Left ventricle myocardium inferior (tissue), 1 donor: ENCODE measurements around the gene SNX22. TPM values are rescaled to one million over a fixed set of nuclear protein-coding genes. Genes with fewer than 3 reads are reported as not detected.

Experiments
- DNase-seq: peaks from one replicate; pipeline ENCODE4 v3.0.0-alpha.2; 2020
- H3K27ac ChIP-seq: fragments of 200-600 bp; replicated peaks from 2 replicates; pipeline ENCODE4 v1.8.0; 2021
- H3K27me3 ChIP-seq: fragments of 200-600 bp; 2 replicates; pipeline ENCODE4 v1.8.0; 2021; ENCODE audit warnings: low read depth
- H3K36me3 ChIP-seq: fragments of 200-600 bp; 2 replicates; pipeline ENCODE4 v1.8.0; 2021
- H3K4me1 ChIP-seq: fragments of 200-600 bp; 2 replicates; pipeline ENCODE4 v1.8.0; 2021
- H3K4me3 ChIP-seq: fragments of 200-600 bp; 2 replicates; pipeline ENCODE4 v1.8.0; 2021; ENCODE audit warnings: mild to moderate bottlenecking, moderate library complexity
- H3K9me3 ChIP-seq: fragments of 200-600 bp; replicated peaks from 2 replicates; pipeline ENCODE4 v1.8.0; 2021
- CTCF ChIP-seq: fragments of 200-600 bp; IDR thresholded peaks from 2 replicates; pipeline ENCODE4 v1.8.0; 2021; ENCODE audit warnings: antibody characterized with exemption, mild to moderate bottlenecking, borderline replicate concordance
- intact Hi-C: fragments of 100-400 bp; cut with micrococcal nuclease; formaldehyde crosslinking; loops from one replicate; pipeline ENCODE4 v1.11.0; 2022
- total RNA-seq: library from RNA; stranded (reverse); fragmentation: NEBNext Ultra II Directional; extraction: Animal tissue kit (Norgen Biotek cat#: 25700); gene quantifications from one replicate; pipeline ENCODE4 v1.2.1, GENCODE V29; 2021
- donor health status: DM: no; HTN: yes; CAD: no; lungs with severe emphysema.

The SNX22 gene
- total RNA-seq, 1 donor from 2014 or later = 2.0 TPM

DNA sequence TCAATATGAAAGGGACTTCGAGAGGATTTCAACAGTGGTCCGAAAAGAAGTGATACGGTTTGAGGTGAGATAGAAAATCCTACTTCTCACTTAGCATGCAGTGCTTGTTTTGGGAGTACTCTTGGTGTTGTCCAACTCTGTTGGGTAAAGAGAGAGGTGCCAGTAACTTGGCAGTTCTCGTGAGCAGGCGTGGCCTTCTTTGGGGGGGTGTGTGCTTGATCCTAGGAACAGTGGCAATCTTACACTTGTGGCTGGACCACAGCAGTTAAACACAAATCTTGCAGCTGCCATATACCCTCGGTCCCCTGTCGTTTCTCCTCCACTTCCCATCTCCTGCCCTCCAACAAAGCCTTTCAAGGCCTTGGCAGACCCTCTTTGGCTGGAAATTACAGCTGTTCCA is 15.2 kb upstream of the SNX22 start:
- no peak for TF ChIP-seq CTCF
- H3K9me3 ChIP-seq = no peaks in the 10 kb centered on the region
- DNase-seq = no peak
- peaks cover 72% of the 10 kb centered on the region for H3K36me3 ChIP-seq
- peaks cover 46% of the 10 kb centered on the region for H3K4me1 ChIP-seq
- no peak overlapping the region for H3K27ac ChIP-seq
- intact Hi-C loops = no loop called here
- H3K4me3 ChIP-seq = no peak overlapping the region
- H3K27me3 ChIP-seq = no peaks in the 10 kb centered on the region

DNA sequence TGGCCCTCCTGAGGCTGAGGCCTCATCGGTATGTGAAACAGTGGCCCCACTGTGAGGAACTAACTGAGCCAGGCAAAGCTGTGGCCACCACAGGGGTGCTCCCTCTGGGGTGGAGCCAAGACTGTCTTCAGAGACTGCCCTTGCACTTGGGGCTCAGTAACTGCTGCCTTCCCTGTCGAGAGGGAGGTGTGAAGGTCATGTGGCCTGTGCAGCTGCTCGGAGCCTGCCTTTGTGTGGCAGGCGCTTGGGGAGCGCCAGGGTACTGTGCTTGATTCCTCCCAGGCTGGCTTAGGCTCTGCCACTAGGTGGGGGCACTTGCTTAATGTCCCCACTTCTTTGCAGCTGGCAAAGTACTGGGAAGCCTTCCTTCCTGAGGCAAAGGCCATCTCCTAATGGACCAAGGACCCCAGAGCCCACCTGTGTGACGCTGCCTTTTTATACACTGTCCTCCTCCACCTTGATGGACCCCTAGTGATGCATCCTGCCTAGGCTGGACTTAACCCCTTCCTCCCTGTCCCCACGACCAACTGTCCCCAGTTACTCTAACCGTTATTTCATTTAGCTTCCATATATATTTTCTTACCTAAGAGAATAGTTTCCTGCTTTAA is 14.2 kb upstream of the SNX22 start:
- no peaks in the 10 kb centered on the region for H3K27me3 ChIP-seq
- peak overlapping the region; percentile 66 for H3K27ac ChIP-seq
- no peak overlapping the region for H3K4me3 ChIP-seq
- peak; percentile 41 for TF ChIP-seq CTCF
- intact Hi-C loops = no loop called here
- H3K36me3 ChIP-seq = peaks cover 62% of the 10 kb centered on the region
- H3K9me3 ChIP-seq = no peaks in the 10 kb centered on the region
- no peak for DNase-seq
- H3K4me1 ChIP-seq = peaks cover 36% of the 10 kb centered on the region

GRCh38 chr15:64138331-64138941 is 13.1 kb upstream of the SNX22 start:
- Histone ChIP-seq H3K4me3 (no peak overlapping the region), H3K36me3 (peaks cover 57% of the 10 kb centered on the region), H3K27me3 (no peaks in the 10 kb centered on the region), H3K27ac (no peak overlapping the region), H3K9me3 (no peaks in the 10 kb centered on the region), H3K4me1 (peaks cover 25% of the 10 kb centered on the region)
- intact Hi-C loops = no loop called here
- DNase-seq = no peak
- TF ChIP-seq CTCF = no peak

- peaks cover 27% of the 10 kb centered on the region for H3K4me1 ChIP-seq
- intact Hi-C loops = no loop called here
These were observed 9.6 kb upstream of the SNX22 start for GRCh38 chr15:64141798-64142512.

DNA sequence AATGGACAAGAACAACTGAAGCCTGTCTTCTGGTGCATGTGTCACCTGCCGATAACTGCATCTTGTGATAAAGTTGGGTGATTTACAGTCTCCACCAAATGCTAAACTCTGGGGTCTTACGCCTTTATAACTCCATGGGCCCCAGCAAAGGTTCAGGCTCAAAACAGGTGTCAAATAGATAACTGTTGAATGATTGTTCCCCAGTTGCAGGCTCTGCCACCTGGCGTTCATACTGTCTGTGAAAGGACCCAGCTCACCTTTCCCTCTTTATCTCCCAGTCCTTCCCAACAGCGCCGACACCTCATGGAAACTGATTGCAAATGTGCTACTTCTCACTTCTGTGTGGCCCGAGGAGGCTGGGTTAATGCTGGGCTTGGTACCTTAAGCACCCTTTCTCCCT is 8.3 kb upstream of the SNX22 start:
- Histone ChIP-seq H3K9me3 (no peaks in the 10 kb centered on the region), H3K36me3 (peaks cover 35% of the 10 kb centered on the region), H3K27ac (no peak overlapping the region), H3K4me1 (peaks cover 20% of the 10 kb centered on the region), H3K4me3 (no peak overlapping the region), H3K27me3 (no peaks in the 10 kb centered on the region)
- TF ChIP-seq CTCF = no peak
- intact Hi-C loops = no loop called here
- DNase-seq = no peak

More at GRCh38 chr15:64141798-64142512, 9.6 kb upstream of the SNX22 start:
- no peak overlapping the region for H3K4me3 ChIP-seq
- H3K9me3 ChIP-seq = no peaks in the 10 kb centered on the region
- no peak overlapping the region for H3K27ac ChIP-seq
- TF ChIP-seq CTCF = no peak
- no peak for DNase-seq
- H3K27me3 ChIP-seq = no peaks in the 10 kb centered on the region
- peaks cover 48% of the 10 kb centered on the region for H3K36me3 ChIP-seq
